ENCODE data around the gene NOS3.
"Not testable (repeated sequence)": the region's sequence is repeated elsewhere in the genome, so short reads cannot be mapped to it uniquely, and the experiment has no call there.

The NOS3 gene

DNA sequence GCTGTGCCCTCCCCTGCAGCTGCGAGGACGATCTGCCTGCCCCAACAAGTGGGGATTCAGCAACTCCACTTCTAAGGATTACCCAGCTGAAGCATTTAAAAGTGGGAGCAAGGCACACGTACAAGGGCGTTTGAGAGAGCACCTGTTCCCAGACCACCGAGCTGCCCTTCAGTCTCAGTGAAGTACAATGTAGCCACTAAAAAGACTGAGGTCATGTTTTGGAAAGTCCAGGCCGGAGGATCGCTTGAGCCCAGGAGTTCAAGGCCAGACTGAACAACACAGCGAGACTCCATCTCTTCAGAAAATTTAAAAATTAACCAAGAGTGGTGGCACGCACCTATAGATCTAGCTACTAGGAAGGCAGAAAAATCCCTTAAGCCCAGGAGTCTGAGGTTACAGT, 14.7 kb downstream of the NOS3 start:
- DNase-seq = no peak

DNA sequence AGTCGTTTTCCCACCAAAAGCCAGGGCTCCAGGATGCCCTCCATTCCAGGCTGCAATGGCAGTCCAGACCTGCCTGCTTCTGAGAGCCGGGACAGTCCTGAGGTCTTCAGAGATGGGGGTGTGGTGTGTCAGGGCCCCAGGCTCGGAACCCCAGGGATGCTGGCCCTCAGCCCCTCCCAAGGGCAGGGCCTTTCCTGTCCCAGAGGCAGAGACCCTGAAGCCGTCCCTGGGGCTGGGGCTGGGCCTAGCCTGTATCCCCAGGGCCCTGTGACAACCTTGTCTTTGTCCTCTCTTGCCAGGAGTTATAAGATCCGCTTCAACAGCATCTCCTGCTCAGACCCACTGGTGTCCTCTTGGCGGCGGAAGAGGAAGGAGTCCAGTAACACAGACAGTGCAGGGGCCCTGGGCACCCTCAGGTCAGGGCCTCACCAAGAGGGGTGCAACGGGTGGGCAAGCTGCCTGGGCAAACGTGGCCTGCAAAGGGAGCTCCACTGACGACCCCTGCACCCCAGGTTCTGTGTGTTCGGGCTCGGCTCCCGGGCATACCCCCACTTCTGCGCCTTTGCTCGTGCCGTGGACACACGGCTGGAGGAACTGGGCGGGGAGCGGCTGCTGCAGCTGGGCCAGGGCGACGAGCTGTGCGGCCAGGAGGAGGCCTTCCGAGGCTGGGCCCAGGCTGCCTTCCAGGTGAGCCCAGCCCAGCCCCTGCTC, 15.9 kb downstream of the NOS3 start:
- DNase-seq = peak; percentile 27

DNA sequence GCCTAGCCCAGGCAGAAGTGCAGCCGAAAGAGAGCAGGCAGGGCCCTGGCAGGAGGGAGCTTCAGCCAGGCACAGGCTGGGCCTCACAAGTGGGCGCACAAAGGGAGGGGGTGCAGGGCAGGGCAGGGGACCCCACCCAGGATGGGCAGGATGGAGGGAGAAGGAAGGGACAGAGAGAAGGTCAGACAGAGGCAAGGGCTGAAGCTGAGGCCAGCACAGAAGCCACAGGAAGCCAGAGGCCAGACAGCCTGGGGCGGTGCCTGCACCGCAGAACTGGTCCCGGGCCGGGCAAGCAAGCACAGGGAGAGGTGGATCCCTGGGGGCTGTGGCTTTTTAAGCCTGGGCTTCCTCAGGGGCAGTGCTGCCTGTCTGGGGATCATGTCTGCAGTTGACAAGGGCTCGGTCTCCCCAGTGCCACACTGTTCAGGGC, 16.7 kb downstream of the NOS3 start:
- DNase-seq = peak; percentile 75

DNA sequence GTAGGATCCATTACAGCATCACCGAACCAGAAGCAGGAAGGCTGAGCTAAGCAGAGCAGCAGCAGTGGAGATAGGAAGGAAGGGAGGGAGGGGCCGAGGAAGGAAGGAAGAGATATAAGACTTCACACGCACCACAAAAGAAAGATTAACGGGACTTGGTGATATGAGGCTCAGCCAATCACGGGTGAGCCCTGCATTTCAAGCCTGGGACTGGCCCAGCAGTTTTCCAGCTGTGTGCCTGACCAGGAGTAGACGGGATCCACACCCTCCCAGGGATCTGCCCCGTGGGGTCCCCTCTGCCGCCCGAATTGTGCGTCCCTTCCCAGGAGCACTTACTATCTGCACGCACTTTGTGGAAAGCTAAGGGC, 17.3 kb downstream of the NOS3 start:
- no peak for DNase-seq

DNA sequence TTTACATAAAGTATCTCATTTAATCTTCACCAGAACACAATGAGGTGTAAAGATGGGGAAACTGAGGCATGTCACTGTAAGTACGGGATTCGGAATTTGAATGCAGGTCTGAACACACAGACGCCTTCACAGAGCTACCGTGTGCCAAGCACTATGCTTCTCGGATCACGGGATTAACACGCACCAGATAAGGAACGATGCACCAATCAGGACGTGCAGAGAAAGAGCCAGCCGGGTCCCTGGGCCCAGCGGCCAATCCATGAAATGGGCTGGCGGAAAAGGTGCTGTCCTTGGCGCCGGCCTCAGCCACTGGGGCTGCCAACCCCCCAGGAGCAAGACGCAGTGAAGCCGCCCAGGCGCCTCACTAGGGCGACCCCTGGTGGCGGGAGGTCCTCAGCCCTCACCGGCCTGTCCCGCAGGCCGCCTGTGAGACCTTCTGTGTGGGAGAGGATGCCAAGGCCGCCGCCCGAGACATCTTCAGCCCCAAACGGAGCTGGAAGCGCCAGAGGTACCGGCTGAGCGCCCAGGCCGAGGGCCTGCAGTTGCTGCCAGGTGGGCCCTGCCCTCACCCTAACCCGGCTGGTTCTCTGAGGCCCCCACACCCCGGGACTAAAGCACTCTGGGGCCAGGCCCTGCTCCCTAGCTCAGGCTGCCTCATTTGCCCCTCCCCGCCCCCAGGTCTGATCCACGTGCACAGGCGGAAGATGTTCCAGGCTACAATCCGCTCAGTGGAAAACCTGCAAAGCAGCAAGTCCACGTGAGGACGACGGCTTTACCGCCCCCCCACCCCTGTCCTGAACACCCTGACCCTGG, 17.9 kb downstream of the NOS3 start:
- peak; percentile 63 for DNase-seq

DNA sequence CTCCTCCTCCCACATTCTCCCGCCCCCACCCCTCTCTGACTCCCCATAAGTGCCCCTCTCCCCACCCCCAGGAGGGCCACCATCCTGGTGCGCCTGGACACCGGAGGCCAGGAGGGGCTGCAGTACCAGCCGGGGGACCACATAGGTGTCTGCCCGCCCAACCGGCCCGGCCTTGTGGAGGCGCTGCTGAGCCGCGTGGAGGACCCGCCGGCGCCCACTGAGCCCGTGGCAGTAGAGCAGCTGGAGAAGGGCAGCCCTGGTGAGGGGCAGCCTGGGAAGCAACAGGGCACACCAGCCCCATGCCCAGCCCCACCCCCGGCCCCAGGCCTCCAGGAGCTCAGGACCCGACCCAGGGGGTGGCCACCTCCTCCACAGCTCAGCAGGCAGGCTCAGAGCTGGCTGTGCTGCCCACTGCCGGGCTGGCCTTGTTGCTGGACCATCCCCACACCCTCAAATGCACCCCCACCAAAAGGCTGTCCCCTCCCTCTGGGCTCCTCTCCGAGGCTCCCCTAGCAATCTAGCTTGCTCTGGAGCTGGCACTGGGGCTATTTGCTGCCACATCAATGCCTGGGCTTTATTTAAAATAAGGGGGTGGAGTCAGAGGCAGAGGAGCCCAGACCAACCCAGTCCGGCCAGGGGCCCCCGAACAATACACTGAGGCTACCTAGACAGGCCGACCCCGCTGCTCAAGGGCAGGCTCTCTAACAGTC, 18.7 kb downstream of the NOS3 start:
- DNase-seq = peak; percentile 66

DNA sequence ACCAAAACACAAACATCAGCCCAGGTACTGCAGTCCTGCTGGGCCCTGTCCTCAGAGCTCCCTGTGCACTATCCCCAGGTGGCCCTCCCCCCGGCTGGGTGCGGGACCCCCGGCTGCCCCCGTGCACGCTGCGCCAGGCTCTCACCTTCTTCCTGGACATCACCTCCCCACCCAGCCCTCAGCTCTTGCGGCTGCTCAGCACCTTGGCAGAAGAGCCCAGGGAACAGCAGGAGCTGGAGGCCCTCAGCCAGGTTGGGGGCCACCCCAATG, 19.2 kb downstream of the NOS3 start:
- DNase-seq = no peak

DNA sequence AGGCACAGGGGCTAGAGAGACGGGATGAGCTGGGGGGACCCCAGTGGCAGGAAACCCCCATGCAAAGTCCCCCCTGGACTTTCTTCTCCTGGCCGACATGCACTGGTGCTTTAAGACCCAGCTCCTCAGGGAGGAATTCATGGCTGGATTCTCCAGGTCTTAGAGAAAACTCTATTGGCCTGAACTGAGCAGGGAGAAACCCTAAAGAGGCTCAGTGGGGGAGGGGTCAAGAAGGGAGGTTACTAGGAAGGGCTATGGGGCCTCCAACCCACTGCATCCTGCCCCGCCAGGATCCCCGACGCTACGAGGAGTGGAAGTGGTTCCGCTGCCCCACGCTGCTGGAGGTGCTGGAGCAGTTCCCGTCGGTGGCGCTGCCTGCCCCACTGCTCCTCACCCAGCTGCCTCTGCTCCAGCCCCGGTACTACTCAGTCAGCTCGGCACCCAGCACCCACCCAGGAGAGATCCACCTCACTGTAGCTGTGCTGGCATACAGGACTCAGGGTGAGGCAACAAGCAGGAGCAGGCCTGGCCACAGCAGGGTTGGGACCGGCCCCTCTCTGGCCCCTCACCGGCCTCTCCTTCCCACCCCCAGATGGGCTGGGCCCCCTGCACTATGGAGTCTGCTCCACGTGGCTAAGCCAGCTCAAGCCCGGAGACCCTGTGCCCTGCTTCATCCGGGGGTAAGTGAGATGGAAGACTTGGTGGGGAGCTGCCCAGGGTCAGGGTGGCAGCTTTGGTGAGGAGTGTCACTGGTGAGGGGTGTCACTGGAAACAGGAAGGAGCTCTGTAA, 19.7 kb downstream of the NOS3 start:
- DNase-seq = peak; percentile 62

DNA sequence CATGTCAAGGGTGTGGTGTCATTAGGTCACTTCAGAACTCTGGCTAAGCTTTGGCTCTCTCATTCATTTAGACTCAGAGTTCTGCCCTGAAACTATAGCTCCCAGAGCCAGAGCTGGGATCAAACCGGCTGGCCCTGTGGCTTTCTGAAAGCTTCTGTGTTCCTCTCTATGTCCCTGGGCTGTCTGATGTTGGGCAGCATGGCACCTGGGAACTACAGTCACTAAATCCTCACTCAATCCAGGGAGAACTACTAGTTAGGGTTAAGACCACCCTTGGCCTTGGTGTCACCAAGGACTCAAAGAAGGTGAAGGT, 20.2 kb downstream of the NOS3 start:
- no peak for DNase-seq

DNA sequence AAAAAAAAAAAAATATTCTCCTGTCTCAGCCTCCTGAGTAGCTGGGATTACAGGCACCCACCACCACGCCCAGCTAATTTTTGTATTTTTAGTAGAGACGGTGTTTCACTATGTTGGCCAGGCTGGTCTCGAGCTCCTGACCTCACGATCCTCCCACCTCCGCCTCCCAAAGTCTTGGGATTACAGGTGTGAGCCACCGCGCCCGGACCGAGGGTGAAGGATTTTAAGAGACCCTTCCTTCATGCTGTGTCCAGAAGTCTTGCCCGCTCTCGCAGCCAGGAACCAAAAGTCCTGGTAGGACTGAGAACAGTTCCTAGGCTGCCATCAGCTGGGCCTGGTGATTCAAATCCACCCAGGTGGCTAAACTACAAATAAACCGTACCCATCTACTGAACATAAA, 20.8 kb downstream of the NOS3 start:
- not testable (repeated sequence) for DNase-seq

DNA sequence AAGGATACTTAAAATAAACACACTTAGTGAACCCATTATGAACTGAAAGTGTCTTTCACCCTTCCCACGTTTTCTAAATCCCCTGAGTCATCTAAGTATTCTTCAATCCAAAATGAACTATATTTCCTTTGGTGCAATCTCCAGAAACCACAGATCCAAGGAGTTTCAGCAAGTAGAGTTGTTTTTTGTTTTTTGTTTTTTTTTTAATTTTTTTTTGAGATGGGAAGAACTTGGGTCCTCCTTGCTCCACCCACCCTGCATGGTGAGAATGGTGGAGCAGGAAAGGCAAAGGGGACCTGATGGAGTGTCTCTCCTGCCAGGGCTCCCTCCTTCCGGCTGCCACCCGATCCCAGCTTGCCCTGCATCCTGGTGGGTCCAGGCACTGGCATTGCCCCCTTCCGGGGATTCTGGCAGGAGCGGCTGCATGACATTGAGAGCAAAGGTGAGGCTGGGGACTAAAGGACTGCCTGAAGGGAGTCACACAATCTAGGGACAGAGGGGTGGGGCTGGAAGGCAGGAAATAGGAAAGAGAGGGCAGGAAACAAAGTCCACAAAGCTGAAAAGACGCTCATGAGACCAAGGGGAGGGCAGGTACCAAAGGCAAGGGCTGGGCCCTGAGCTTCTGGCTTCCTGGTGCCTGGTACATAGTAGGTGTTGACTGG, 21.3 kb downstream of the NOS3 start:
- no peak for DNase-seq

DNA sequence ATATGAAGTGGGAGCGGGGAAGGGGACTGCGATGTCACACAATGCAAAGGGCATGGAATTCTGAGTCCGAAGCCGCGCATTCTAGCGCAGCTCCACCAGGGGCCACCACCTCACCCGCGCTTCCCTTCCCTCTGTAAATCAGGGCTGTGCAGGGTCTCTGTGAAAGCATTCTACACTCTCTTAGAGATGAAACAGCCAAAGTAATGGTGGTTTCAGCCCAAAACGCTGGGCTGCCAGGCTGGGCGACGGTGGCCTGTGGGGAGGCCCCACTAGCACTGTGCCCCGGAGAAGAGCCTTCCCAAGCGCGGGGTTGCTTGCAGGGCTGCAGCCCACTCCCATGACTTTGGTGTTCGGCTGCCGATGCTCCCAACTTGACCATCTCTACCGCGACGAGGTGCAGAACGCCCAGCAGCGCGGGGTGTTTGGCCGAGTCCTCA, 22.1 kb downstream of the NOS3 start:
- DNase-seq = peak; percentile 66

DNA sequence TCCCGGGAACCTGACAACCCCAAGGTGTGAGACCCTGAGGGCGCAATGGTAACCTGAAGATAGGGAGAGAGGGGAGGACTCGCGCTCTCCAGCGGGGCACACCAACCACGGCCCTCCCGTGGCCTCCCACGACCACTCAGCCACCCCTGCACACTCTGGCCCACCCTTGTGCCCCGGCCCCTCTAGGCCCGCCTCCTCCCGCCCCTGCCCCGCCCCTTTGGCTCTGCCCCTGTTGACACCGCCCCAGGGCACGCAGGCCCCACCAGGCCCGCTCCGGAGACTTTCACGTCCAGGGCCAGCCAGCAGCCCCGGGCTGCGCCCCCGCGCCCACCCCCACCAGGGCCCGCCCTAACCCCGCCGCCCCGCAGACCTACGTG, 22.5 kb downstream of the NOS3 start:
- DNase-seq = no peak

DNA sequence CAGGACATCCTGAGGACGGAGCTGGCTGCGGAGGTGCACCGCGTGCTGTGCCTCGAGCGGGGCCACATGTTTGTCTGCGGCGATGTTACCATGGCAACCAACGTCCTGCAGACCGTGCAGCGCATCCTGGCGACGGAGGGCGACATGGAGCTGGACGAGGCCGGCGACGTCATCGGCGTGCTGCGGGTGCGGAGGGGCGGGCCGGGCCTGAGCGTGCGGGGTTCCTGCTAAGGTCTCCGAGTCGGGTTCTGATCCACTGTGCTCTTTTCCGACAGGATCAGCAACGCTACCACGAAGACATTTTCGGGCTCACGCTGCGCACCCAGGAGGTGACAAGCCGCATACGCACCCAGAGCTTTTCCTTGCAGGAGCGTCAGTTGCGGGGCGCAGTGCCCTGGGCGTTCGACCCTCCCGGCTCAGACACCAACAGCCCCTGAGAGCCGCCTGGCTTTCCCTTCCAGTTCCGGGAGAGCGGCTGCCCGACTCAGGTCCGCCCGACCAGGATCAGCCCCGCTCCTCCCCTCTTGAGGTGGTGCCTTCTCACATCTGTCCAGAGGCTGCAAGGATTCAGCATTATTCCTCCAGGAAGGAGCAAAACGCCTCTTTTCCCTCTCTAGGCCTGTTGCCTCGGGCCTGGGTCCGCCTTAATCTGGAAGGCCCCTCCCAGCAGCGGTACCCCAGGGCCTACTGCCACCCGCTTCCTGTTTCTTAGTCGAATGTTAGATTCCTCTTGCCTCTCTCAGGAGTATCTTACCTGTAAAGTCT, 23.1 kb downstream of the NOS3 start:
- DNase-seq = peak; percentile 85

DNA sequence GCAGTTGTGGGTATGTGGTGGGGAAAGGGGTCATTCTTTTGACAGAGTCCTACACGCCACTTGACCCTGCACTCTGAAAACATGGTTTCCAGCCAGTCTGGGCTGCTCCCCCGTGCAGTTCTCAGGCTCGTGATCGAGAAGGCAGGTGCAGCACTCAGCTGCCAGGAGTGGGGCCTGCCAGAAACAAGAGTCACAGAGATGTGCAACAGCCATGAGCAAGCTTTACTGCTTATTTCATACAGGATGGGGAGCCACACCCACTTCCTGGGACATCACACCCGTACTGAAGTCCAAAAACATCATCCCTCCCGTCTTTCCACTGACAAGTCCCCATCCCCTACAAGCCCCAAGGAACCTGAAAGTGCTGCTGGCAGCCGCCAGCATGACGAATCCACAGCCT, 24.1 kb downstream of the NOS3 start:
- DNase-seq = no peak

DNA sequence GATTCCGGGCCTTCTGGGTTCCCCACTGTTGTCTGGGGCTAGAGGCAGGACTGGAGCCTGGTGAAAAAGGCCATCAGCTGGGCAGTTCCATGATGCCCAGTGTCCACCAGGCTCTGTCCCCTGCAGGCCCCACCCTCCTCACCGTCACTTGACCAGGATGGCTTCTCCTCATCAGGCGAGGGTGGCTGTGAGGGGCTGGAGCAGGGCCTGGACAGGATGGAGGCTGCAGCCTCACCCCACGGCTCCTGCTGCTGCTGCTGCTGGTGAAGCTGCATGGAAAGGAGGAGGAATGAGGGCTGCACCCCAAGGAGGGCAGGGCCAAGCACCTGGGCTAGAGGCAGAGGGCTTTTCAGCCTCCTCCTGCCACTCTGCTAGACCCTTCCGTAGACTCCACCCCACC, 25.1 kb downstream of the NOS3 start:
- DNase-seq = no peak

DNA sequence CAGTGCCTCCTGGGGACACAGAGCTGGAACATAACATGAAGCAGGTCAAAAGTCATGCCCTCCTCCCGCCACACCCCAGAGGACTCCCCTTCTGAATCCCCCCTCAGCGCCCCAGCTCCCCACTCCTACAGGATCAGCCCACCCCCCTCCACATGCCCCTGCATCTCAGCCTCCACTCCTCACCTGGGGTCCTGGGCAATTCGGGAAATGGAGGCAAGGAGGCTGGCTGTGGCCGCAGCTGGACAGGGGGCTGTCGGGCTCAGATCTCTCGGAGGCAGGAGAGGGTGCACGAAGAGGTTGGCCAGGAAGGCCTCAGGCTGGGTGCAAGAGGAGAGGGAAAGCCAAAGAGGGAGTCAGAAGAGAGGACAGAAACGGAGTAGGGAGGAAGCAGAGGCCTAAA, 25.7 kb downstream of the NOS3 start:
- no peak for DNase-seq

DNA sequence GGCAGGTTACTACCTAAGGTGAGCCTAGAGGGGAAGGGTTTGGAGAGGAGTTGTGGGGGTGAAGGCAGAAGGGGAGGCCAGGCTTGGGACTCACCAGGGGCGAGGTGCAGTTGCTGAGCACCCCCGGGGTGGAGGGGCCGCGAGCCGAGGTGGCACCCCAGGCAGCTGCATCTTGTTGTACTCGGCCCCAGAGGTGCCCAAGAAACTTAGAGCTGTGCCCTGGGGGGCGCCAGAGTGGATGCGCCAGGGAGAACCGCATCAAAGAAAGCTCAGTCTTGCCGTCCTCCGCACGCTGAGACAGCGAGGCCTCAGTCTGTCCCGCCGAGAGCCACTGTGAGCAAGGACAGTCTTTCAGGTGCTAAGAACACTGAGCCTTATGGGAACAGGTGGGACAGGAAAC, 26.1 kb downstream of the NOS3 start:
- no peak for DNase-seq

DNA sequence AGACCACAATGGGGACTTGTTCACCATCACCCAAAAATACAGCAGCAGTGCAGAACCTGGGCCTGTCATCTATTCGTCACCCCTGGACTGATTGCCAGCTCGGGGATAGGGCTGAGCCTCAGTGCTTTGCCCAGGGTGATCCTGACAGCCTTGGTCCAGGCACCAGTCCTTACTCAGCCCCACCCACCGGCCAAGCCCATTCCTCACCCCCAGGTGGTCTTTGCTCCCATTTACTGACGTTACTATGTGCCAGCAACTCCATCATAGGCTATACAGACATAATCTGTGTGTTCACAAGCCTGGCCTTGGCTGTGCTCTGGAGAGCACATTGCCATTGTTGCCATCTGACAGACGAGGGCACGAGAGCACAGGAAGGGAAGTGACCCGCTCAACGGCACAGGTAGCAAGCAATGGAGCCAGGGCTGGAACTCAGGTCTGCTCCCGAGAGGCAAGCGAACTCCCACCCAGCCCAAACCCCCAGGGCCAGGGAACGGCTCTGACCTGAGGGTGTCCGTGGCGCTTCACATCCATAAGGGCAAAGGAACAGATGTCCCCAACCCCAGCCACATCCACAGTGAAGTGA, 26.6 kb downstream of the NOS3 start:
- no peak for DNase-seq

DNA sequence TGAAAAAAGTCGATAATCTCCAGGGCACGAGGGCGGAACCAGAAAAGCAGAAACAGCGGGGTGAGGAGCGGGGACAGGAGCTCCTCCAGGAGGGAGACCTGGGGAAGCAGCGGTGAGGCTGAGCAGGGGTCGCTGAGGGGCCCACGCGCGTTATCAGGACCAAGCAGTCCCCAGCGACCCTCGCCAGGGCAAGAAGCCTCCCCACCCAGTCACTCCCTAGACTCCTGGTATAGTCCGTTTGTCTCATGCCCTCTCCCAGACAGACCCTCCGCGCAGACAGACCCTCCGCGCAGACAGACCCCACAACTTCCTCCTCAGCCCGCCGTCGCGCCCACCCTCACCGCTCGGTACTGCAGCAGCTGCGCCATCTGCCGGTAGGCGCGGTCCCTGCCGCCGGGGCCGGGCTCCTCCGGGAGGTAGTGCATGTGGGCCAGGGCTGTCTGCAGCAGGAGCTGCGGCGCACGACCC, 27.2 kb downstream of the NOS3 start:
- DNase-seq = peak; percentile 86

DNA sequence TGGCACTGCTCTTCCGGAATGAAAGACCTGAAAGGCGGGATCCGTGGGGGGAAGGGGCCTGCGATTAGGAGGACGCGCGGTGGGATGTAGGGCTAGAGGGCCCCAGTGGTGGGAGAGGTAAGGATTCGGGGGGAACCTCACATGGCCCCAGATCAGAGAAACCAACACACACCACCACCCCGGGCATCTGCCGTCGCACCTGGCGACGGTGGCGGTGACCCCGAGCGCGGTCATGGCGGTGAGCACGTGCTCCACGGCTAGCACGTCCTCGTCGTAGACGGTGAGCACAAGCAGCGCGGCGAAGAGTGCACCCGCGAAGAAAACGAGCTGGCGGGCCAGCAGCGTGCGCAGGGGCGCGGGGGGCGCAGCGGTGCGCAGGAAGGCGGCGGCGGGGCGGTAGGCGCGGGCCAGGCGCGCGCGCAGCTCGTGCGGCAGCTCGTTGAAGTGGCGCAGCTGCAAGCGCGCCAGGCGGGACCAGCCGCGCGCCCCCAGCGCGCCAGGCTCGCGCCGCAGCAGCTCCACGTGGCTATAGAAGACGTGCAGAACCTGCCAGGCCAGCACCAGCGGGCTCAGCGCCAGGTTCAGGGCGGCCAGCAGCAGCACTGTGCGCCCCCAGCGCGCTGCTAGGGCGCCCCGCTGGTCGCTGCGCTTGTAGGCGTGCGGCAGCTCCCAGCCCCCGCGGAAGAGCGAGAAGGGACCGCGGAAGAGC, 27.8 kb downstream of the NOS3 start:
- DNase-seq = peak; percentile 70
